A549 (cell line): ENCODE data around the gene THBS2.
"Not testable (repeated sequence)": the region's sequence is repeated elsewhere in the genome, so short reads cannot be mapped to it uniquely, and the experiment has no call there.

Experiments used
- CEBPB ChIP-seq, 2 experiments: fragments of >200 bp in 1 of 2; sonication (Bioruptor Twin) in 1 of 2; formaldehyde crosslinking in 1 of 2; IDR thresholded peaks; 2 replicates each; pipeline ENCODE4 v1.6.1; 2012 to 2016
- CHD4 ChIP-seq: fragments of 200-600 bp; sonication (generic); IDR thresholded peaks from 2 replicates; pipeline ENCODE4 v1.6.1; 2016; ENCODE audit warnings: antibody characterized with exemption, mild to moderate bottlenecking, borderline replicate concordance
- EP300 ChIP-seq, 2 experiments: fragments of >200 bp; sonication (Bioruptor Twin); formaldehyde crosslinking; IDR thresholded peaks; 2 replicates in 1 of 2; 3 replicates in 1 of 2; pipeline ENCODE4 v1.6.1; 2016 to 2017
- KDM1A ChIP-seq: fragments of 200-600 bp; sonication (generic); IDR thresholded peaks from 2 replicates; pipeline ENCODE4 v1.6.1; 2016; ENCODE audit warnings: low read depth, mild to moderate bottlenecking
- MYC ChIP-seq: IDR thresholded peaks from 2 replicates; pipeline ENCODE4 v1.6.1; 2012; ENCODE audit warnings: mild to moderate bottlenecking, inconsistent platforms, low read length, improper control_type of control experiment, borderline replicate concordance
- RCOR1 ChIP-seq: fragments of 150-350 bp; IDR thresholded peaks from 2 replicates; pipeline ENCODE4 v1.6.1; 2014; ENCODE audit warnings: antibody characterized with exemption, low read length, low read depth
- SREBF2 ChIP-seq: fragments of 450-650 bp; IDR thresholded peaks from 2 replicates; pipeline ENCODE4 v1.6.1; 2014; ENCODE audit warnings: mild to moderate bottlenecking, moderate library complexity
- TFCP2L1 ChIP-seq: fragments of 250-450 bp; sonication (Bioruptor Pico); IDR thresholded peaks from 2 replicates; pipeline ENCODE4 v1.5.0; 2021; ENCODE audit warnings: mild to moderate bottlenecking
- TF ChIP-seq, protein P1 (sequence below): fragments of 200-600 bp; sonication (generic); IDR thresholded peaks from 2 replicates; pipeline ENCODE4 v1.6.1; 2016; ENCODE audit warnings: antibody characterized with exemption, mild to moderate bottlenecking, moderate library complexity
- TF ChIP-seq, protein P2 (sequence below): fragments of >200 bp; sonication (Bioruptor Twin); formaldehyde crosslinking; IDR thresholded peaks from 3 replicates; pipeline ENCODE4 v1.5.1; 2016
- TF ChIP-seq, protein P3 (sequence below): IDR thresholded peaks from 2 replicates; pipeline ENCODE4 v1.6.1; 2012

DNA sequence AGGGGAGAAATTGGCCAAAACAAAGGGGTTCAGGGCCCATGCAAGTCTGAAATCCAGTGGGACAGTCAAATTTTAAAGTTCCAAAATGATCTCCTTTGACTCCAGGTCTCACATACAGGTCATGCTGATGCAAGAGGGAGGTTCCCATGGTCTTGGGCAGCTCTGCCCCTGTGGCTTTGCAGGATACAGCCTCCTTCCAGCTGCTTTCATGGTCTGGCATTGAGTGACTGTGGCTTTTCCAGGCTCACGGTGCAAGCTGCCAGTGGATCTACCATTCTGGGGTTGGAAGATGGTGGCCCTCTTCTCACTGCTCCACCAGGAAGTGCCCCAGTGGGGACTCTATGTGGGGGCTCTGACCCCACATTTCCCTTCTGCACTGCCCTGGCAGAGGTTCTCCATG lies 73.8 kb downstream of the THBS2 start:
- TF ChIP-seq, protein P1, sequence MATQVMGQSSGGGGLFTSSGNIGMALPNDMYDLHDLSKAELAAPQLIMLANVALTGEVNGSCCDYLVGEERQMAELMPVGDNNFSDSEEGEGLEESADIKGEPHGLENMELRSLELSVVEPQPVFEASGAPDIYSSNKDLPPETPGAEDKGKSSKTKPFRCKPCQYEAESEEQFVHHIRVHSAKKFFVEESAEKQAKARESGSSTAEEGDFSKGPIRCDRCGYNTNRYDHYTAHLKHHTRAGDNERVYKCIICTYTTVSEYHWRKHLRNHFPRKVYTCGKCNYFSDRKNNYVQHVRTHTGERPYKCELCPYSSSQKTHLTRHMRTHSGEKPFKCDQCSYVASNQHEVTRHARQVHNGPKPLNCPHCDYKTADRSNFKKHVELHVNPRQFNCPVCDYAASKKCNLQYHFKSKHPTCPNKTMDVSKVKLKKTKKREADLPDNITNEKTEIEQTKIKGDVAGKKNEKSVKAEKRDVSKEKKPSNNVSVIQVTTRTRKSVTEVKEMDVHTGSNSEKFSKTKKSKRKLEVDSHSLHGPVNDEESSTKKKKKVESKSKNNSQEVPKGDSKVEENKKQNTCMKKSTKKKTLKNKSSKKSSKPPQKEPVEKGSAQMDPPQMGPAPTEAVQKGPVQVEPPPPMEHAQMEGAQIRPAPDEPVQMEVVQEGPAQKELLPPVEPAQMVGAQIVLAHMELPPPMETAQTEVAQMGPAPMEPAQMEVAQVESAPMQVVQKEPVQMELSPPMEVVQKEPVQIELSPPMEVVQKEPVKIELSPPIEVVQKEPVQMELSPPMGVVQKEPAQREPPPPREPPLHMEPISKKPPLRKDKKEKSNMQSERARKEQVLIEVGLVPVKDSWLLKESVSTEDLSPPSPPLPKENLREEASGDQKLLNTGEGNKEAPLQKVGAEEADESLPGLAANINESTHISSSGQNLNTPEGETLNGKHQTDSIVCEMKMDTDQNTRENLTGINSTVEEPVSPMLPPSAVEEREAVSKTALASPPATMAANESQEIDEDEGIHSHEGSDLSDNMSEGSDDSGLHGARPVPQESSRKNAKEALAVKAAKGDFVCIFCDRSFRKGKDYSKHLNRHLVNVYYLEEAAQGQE = not testable (repeated sequence)
- TF ChIP-seq, protein P2, sequence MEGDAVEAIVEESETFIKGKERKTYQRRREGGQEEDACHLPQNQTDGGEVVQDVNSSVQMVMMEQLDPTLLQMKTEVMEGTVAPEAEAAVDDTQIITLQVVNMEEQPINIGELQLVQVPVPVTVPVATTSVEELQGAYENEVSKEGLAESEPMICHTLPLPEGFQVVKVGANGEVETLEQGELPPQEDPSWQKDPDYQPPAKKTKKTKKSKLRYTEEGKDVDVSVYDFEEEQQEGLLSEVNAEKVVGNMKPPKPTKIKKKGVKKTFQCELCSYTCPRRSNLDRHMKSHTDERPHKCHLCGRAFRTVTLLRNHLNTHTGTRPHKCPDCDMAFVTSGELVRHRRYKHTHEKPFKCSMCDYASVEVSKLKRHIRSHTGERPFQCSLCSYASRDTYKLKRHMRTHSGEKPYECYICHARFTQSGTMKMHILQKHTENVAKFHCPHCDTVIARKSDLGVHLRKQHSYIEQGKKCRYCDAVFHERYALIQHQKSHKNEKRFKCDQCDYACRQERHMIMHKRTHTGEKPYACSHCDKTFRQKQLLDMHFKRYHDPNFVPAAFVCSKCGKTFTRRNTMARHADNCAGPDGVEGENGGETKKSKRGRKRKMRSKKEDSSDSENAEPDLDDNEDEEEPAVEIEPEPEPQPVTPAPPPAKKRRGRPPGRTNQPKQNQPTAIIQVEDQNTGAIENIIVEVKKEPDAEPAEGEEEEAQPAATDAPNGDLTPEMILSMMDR = not testable (repeated sequence)
- TF ChIP-seq TFCP2L1; MYC; RCOR1; SREBF2; EP300 (IDR thresholded peaks at IDR 0.05); CHD4; KDM1A; CEBPB (IDR thresholded peaks at IDR 0.05): not testable (repeated sequence)
- TF ChIP-seq, protein P3, sequence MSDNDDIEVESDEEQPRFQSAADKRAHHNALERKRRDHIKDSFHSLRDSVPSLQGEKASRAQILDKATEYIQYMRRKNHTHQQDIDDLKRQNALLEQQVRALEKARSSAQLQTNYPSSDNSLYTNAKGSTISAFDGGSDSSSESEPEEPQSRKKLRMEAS = not testable (repeated sequence)
